HG03066 (cell line): Measurements from ENCODE around the gene ARRDC1.
"Not testable (repeated sequence)": the region's sequence is repeated elsewhere in the genome, so short reads cannot be mapped to it uniquely, and the experiment has no call there.

Source experiments
- ATAC-seq: cut with Tn5 transposase; IDR thresholded peaks from one replicate; pipeline ENCODE4 v1.9.1; 2021; ENCODE audit warnings: low read depth; ENCODE audit not compliant: unreplicated experiment

ARRDC1 gene

DNA sequence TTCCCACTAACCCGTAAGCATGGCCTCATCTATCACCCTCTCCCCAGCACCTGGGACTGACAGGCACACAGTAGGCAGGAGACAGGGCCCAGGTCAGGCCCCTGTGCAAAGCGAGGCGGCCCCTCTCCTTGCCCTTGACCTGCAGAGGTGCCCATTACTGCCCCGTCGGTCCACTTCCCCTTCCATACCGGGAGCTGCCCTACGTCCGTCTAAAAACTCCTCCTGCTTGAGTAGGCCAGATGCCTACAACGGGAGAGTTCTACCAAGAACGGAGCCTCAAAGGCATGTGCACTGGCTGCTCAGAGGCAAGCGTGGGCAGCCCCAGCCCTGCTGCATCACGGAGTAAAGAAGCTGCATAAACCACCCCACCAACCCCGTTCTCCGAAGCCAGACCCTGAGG is 22.1 kb upstream of the ARRDC1 start:
- no peak for ATAC-seq

DNA sequence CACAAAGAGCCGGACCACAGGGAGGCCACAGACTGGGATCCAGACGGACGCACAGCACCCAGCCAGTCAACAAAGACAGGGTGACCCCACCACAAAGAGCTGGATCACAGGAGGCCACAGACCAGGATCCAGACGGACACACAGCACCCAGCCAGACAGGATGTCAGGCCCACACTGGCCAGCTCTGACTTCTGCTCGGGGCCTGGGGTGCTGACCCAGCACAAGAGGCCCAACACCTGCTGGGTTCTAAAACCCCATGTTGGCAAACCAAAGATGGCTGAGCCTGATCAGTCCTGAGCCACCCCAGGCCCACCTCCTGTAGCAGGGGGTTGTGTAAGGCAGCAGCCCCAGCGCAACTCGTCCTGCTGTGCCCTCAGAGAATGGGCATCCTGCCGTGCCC is 21.5 kb upstream of the ARRDC1 start:
- no peak for ATAC-seq

DNA sequence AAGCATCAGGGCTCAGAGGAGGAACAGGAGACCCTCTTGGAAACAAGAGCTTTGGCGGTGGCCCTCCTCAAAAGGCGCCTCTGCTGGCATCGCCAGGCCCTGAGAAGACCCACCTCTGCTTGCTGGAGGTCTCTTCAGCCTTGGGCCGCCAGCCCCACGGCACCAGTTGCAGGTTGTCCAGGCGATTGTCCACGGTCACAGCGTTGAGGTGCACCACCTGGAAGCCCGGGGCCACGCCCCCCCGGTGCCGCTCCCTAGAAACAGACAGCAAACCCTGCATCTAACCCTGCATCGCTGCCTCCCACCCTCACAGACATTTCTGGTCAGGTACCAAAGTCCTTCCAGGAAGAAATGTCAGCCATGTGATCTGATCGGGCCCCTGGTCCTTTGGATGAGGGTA is 18.6 kb upstream of the ARRDC1 start:
- no peak for ATAC-seq

DNA sequence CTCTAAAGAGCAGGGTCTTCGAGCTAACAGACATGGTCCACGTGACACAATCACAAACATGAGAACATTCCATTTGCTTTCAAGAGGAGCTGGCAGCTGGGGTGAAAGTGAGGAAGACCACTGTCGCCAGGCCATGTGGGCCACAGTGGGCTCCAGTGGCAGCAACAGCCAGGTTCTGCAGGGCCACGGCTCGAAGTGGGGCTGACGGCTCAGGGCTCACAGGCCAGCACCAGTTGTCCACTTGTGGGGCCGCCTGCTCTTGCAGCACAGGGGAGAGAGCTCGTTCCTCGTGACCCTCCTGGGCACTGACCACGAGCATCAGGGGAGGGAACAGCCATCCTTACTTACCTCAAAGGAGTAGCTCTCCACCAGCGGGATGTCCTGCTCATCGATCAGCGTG is 17.2 kb upstream of the ARRDC1 start:
- no peak for ATAC-seq

DNA sequence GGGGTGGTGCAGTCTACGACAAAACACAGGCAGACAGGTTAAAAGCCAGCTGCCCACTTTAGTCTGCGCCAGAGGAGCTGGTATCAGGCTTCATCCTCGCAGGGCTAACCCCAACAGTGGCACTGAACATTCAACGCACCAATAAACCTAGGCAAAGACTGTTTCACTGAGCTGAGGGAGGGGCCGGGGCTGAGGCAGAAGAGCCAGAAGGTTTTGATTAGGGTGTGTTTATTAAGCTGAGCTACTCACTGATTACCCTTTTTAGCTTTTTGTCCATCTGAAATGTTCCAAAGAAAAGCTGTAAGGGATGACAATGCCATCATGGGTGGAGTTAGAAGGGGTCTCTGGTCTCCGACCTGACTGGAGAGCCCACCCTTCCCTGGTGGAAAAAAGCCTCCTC is 16.6 kb upstream of the ARRDC1 start:
- ATAC-seq, result no peak

DNA sequence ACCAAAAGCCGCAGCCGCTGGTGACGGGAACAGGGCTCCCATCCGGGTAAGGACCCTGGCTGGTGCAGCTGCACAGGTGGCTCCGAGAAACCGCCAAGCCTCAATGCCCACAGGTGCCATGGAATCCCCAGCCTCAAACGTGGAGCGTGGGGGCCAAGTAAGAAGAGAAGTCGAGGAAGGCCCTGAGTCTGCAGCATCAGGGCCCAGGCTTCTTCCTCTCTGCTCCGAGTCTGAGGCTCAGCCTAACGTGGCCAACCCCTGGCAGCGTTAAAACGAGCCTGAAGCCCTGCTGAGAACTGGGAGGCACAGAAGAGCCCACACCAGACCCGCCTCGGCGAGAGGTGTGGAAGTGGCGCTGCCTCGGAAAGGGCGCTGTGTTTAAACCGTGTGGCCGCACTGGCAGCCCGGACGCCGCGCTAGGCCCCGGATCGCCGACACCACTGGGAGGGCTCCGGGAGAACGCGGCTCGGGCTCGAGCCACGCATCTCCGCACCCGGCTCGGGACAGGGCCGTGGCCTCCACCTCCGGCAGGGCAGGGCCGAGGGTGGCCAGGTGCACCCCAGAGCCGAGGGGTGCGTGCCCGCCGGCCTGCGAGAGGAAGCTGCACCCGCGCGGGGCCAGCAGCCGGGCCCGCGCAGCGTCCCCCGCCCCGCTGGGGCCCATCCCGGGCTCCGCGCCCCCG is 15.9 kb upstream of the ARRDC1 start:
- peak; percentile 2 for ATAC-seq

DNA sequence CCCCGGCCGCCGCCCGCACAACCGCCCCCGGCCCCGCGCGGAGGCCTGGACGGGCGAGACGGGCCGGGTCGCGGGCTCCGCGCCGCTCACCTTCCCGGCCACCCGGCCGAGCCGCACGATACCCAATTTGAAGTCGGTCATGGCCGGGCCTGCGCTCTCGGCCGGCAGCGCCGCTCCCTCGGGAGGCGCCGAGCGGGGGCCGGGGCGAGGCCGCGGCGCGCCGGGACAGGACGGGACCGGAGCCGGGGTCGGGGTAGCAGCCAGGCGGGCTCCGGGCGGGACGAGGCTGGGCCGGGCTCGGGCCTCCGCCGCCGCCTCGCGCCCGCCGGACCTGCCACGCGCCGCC is 15.4 kb upstream of the ARRDC1 start:
- ATAC-seq, result peak; percentile 8

DNA sequence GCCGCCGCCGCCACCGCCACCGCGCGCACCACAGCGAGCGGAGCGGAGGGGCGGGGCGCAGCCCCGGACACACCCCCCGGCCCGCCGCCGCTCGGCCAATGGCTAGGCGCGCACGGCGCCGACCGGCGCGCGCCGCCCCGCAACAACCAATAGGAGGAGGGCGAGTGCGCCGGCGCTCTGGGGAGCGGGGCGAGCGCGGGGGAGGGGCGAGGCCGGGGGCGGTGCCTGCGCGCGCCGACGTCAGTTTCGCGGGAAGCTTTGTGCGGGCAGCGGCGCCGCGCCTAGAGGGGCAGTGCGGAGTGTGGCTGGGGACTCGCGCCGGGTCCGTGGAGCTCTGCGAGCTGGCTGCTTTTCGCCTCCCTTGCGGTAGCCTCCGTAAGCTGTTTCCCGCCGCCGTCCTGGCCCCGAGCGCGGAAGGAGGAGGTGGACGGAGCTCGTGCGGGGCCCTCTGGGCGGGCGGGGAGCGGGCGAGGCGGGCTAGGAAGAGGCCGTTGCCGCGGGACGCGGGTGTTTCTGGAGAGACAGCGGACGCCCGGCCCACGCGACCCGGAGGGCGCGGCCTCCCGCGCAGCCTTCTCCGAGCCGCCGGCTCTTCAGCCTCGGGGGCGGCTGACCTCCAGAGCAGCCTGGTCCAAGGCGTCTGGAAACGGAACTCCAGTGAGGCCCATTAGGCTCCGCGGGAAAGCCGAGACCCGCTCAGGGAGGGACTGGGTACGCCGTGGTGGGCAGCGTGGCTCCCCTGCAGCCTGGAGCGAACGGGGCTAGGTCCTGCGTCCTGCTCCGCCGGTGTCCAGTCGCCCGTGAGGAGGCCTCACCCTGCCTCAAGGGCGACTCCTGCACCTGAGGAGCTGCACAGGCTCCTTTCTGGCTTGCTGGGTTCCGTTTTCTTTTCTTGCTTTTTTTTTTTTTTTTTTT is 14.8 kb upstream of the ARRDC1 start, which contains the start of gene ZMYND19:
TSS of gene ZMYND19 (minus strand) at position 44 of the 915 bp plus-strand sequence. CDS start 249 bp downstream, outside the sequence.
- peak; percentile 86 for ATAC-seq

DNA sequence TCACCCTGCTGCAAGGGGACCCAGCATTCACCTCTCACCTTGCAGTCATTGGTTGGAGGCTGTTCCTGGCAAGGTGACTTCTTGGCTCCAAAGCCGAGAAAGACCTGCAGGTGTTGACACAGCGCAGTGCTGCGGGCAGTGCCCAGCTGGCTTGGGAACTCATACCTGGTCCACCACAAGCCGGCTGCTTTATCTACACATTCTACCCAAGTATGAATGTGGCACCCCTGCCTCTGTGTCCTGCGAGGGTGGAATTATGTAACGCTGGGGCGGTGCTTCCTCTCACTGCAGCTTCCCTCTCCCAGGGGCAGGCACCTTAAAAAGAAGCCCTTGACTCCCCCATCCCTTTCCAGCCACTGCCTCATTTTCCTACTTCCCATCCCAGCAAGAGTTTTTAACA is 12.7 kb upstream of the ARRDC1 start:
- ATAC-seq, result no peak

DNA sequence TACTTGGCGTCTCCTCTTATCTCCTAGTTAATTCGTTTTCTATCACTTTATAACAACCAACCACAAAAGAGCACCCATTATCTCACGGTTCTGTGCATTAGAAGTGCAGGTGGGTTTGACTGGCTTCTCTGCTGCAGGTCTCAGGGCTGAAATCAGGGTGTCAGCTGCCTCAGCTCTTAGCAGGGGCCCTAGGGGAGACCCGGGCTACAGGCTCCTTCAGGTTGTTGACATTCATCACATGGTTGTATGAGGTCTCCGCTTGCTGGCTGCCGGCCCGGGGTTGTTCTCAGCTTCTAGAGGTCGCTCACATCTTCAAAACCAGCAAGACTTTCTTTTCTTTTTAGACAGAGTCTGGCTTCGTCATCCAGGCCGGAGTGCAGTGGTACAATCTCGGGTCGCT is 12.3 kb upstream of the ARRDC1 start:
- ATAC-seq, result no peak

DNA sequence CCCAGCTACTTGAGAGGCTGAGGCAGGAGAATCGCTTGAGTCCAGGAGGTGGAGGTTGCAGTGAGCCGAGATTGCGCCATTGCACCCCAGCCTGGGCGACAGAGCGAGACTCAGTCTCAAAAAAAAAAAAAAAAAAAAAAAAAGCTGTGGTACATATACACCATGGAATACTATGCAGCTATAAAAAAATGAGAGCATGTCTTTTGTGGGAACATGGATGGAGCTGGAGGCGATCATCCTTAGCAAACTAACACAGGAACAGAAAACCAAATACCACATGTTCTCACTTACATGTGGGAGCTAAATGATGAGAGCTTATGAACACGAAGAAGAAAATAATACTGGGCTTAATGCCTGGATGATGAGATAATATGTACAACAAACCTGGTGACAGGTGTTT is 8.9 kb upstream of the ARRDC1 start:
- not testable (repeated sequence) for ATAC-seq

DNA sequence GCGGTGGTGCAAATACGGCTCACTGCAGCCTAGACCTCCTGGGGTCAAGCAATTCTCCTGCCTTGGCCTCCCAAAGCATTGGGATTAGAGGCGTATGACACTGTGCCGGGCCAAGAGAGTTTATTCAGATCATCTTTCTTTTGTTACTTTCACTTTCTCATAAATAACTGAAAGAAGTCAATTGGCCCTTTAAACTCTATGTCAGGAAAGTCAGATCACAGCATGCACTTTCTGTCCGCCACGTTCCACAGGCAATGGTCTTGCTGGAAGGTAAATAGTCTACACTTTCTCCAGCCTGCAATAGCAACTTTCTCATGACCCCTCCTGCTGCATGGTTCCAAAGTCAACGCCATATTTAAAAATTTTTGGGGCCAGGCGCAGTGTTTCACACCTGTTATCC is 6.5 kb upstream of the ARRDC1 start:
- no peak for ATAC-seq

DNA sequence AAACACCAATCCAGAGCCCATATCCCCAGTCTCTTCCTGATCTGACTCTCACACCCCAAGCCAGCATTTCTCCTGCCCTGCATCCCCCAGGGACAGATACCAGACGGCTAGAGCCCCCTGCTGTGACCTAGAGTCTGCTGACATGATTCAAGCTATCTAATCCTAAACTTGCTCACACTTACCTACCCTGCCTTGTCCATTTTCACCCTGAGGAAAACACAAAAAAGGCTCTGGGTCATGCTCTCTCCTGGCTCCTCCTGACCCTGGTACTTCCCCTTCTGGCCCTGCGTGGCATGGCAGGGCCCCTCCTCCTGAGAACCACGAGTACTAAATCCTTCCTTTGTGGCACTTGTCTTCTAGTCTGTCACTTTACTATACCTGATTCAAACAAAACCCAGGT is 2.8 kb upstream of the ARRDC1 start:
- no peak for ATAC-seq

DNA sequence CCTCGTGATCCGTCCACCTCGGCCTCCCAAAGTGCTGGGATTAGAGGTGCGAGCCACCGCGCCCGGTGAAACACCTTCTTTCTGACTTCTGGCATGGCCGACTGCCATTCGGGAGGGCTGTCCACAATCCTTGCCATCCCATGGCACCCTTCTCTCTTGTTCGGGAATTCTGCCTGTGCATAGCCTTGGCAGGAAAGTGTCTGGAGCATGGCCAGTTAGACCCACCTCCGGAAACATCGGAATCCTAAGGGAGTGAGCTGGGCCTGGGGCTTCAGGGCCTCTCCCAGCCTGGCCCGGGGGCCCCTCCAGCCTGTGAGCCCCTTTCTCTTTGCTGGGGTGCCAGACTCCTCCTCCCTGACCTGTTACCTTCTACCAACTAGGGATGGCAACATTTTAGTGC is 1.6 kb upstream of the ARRDC1 start:
- no peak for ATAC-seq

DNA sequence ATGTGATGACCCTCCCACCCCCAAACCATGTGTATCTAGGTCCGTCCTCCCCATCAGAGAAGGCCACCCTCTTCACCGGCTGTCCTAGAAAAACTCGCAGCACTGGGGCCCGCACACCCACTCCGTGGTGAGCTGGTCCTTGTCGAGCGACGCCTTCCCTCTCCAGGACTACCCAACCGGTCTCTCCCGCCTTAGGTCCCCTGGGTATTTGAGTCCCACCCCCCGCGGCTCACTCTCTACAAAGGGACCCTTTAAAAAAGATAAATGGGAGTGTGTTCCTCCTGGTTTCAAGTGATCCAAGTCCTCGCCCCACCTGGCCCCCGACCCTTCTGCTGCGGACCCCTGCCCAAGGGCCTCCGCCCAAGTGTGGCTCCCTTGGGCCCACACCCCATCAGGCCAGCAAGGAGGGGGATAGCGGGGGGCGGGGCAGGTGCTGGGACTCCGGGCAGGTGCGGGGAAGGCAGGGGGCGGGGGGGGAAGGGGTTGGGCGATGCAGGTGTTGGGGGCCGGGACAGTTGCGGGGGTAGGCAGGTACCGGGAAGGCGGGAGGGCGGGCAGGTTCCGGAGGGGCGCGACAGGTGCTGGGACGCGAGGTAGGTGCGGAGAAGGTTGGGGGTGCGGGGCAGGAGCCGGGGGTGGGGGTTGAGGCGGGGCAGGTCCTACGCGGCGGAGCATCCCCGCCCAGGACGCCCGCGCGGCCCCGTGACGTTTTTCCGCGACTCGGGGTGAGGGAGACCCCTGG is 970 bp upstream of the ARRDC1 start:
- no peak for ATAC-seq

DNA sequence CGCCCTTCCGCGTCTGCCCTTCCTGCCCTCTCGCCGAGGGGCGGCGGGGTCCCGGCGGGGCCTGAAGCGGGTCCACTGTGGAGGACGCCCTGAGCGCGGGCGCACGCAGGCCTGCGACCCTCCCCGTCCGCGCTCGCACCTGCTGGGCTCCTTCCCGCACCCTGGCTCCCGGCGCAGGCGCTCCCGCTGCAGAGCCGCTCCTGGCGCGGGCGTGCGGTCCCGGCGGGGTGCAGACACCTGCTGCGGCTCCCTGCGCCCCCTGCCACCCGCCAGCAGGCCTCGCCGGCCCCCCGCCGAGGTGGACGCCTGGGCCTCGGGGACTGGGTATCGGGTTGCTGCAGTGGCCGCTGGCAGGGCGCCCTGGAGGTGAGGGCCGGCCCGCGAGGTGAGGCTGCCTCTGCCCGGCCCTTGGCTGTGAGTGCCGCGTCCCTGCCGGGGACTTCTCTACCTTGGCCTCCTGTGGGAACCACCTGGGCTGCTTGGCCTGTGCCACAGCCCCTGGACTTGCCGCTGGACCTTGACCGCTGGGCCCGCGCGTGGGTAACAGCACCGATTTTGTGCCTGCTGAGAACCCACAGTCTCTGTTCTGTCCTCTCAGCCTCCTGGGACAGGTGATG is 627 bp downstream of the ARRDC1 start:
- peak; percentile 8 for ATAC-seq

DNA sequence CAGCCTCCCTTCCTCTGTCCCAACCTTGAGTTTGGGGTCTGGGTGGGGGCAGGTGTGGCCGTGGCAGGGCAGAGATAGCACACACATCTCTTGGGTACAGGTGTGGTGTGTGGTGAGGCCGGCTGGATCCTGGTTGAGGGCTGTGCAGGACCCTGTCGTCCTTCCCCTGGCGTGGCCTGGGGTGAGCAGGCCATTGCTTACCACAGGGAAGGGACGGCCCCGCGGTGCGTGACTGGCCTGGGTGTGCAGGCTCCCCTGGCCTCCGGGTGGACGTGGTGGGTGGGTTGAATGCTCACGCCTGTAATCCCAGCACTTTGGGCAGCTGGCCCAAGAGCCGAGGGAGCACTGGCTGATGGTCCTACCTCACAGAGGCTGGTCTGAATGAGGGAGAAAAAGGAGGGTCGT is 1.2 kb downstream of the ARRDC1 start:
- ATAC-seq, result no peak

DNA sequence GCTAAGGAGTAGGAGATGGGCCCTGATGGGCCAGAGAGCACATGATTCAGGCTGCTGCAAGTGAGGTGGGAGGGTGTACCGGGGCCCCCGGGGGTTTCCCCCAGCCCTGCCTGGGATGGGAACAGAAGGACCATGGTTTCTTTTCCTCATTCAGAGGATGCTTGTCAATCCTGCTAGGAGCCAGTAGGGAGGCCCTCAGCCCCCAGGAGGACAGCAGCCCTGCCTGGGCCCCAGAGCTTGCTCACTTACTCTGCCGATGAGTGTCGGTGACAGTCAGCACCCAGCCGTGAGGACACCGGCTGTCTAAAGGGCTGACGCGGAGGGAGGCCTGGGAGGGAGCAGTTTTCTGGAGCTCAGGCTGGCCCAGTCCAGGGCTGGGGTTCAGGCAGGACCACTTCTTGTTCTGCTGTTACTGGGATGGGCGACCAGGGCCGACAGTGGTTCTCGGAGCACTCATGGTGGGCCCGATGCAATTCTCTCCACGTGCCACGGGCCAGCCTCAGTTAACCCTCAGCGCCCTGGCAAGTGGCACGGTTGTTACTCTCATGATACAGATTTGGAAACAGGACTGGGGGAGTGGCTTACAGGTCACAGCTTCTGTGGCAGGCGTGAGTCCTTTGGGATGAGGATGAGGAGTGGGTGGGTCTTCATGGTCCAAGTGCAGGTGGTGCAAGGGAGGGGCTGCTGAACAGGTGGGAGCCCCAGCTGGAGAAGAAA is 1.8 kb downstream of the ARRDC1 start:
- no peak for ATAC-seq

DNA sequence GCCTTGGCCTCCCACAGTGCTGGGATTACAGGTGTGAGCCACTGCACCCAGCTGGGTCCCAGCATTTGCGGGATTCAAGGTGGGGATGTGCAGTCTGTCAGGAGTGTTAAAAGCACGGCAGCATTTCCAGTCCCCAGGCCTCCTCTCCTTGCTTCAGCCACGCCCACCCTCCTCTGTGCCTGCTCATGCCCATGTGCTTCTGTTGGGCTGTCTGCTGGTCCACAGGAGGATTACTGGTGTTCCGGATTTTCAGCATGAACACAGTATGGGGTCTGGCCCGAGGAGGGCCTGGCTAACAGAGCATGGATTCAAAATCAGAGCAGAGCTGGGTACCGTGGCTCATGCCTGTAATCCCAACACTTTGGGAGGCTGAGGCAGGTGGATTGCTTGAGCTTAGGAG is 5.5 kb downstream of the ARRDC1 start:
- ATAC-seq, result no peak
